Muscle layer of colon (tissue), 2 donors: ENCODE measurements around the gene LTA4H.

Experiments used
- H3K27ac ChIP-seq: one replicate; pipeline ENCODE4 v1.7.0; 2013; ENCODE audit warnings: low read depth, mild to moderate bottlenecking, low read length, moderate library complexity
- H3K27me3 ChIP-seq, 2 donors: one replicate each; pipeline ENCODE4 v1.7.0; 2013; ENCODE audit warnings: low read length in 2 of 2, mild to moderate bottlenecking in 2 of 2; ENCODE audit not compliant: insufficient read depth in 2 of 2, control insufficient read depth in 1 of 2
- H3K36me3 ChIP-seq: one replicate; pipeline ENCODE4 v1.7.0; 2013; ENCODE audit warnings: mild to moderate bottlenecking, low read length; ENCODE audit not compliant: insufficient read depth
- H3K4me1 ChIP-seq: one replicate; pipeline ENCODE4 v1.7.0; 2013; ENCODE audit warnings: mild to moderate bottlenecking, low read length; ENCODE audit not compliant: insufficient read depth
- H3K4me3 ChIP-seq, 2 donors: one replicate each; pipeline ENCODE4 v1.7.0; 2013; ENCODE audit warnings: low read length in 2 of 2, low read depth in 1 of 2, mild to moderate bottlenecking in 1 of 2, moderate library complexity in 1 of 2
- H3K9ac ChIP-seq: one replicate; pipeline ENCODE4 v1.7.0; 2013; ENCODE audit warnings: low read length
- H3K9me3 ChIP-seq: one replicate; pipeline ENCODE4 v1.7.0; 2013; ENCODE audit warnings: mild to moderate bottlenecking, low read length
- donor health status: abdominal sarcoma.
- donor health status: Adenocarcinoma of cecum.

Gene LTA4H

GRCh38 chr12:95997276-95997675, 38.1 kb downstream of the LTA4H start:
- Histone ChIP-seq H3K4me3 (no peak overlapping the region), H3K27me3 (no peaks in the 10 kb centered on the region), H3K9me3 (no peaks in the 10 kb centered on the region), H3K36me3 (peaks cover 6% of the 10 kb centered on the region), H3K27ac (no peak overlapping the region), H3K9ac (no peak overlapping the region), H3K4me1 (no peaks in the 10 kb centered on the region)

- H3K9ac ChIP-seq = no peak within 1 kb of the TSS
Measured at GRCh38 chr12:95996034-95996658, 39.2 kb downstream of the LTA4H start, which contains the start of gene HAL. Gene HAL, minus strand, starts transcription at chr12:95996344. Its CDS starts 434 bp downstream, at chr12:95995910.

DNA sequence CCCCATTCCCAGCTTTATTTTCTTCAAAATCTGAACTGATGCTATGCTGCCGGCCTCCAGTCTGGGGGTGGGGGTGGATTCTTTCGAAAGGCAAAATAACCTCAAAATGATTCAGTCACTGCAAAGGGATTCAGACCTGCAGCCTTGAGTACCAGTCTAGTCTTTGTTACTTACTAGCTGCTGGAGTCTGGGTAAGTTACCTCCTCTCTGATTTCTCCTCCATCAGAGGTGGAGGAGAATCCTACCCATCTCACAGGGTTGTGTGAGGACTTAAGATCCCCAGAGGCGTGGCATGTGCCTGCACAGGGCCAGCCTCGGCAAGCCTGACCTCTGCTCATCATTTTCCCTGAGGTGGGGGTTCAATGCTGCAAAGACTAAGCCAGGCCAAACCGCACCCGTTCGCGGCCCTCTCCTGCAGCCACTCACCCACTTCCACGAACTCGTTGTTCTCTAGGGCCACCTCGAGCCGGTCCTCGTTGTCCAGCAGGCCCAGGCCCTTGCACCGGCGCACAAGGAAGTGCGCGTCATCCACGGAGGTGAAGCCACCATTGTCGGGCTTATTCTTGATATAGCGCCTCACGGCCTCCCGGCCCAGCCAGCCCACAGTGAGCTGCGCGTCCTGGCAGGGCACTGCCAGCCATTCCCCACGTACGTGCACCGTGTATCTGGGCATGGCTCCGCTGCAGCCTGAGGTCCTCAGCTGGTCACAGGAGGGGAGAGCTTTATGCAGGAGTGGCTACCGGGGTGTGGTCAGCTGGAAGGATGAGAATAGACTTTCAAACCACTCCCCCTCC, 40.0 kb downstream of the LTA4H start:
- H3K27ac ChIP-seq = no peak overlapping the region
- no peaks in the 10 kb centered on the region for H3K9me3 ChIP-seq
- no peak overlapping the region for H3K4me3 ChIP-seq
- no peak overlapping the region for H3K9ac ChIP-seq
- no peaks in the 10 kb centered on the region for H3K36me3 ChIP-seq
- no peaks in the 10 kb centered on the region for H3K4me1 ChIP-seq
- no peaks in the 10 kb centered on the region for H3K27me3 ChIP-seq

More at GRCh38 chr12:95996034-95996658, 39.2 kb downstream of the LTA4H start, which contains the start of gene HAL:
- peaks cover 5% of the 10 kb centered on the region for H3K36me3 ChIP-seq
- H3K4me1 ChIP-seq = no peaks in the 10 kb centered on the region
- no peaks in the 10 kb centered on the region for H3K9me3 ChIP-seq
- H3K27ac ChIP-seq = no peak within 1 kb of the TSS
- H3K4me3 ChIP-seq = no peak within 1 kb of the TSS
- no peaks in the 10 kb centered on the region for H3K27me3 ChIP-seq

DNA sequence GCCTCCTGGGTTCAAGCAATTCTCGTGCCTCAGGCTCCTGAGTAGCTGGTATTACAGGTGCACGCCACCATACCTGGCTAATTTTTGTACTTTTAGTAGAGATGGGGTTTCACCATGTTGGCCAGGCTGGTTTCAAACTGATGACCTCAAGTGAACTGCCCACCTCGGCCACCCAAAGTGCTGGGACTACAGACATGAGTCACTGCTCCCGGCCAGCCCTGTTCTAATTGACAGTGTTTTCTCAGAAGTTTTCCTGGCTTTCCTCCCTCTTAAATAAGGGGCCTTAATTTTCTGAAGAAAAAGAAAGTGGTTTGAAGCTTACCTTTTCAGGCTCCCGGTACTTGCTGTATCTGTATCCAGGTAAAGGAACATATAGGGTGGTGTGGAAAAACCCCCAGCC, 40.9 kb downstream of the LTA4H start:
- Histone ChIP-seq H3K9ac (no peak overlapping the region), H3K27ac (no peak overlapping the region), H3K4me1 (no peaks in the 10 kb centered on the region), H3K9me3 (no peaks in the 10 kb centered on the region), H3K27me3 (no peaks in the 10 kb centered on the region), H3K4me3 (no peak overlapping the region), H3K36me3 (no peaks in the 10 kb centered on the region)

DNA sequence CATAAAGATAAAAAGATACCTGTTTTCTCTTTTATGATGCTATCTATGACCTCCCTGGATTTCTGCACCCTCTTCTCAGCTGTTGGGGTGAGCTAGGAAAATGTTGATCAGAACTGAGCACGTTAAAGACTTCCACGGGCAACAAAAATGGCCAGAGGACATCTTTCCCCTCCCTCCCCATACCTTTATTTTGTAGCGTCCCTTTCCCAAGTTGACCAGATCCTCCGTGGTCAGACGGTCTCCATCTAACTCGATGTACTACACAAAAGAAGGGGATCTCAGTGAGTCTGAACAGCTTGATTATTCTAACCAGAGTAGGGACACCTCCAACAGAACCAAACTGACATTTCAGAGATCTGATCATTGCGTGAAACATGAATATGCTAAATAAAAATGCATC, 41.5 kb downstream of the LTA4H start:
- no peak overlapping the region for H3K4me3 ChIP-seq
- H3K27ac ChIP-seq = no peak overlapping the region
- no peaks in the 10 kb centered on the region for H3K4me1 ChIP-seq
- no peak overlapping the region for H3K9ac ChIP-seq
- no peaks in the 10 kb centered on the region for H3K9me3 ChIP-seq
- H3K27me3 ChIP-seq = no peaks in the 10 kb centered on the region
- H3K36me3 ChIP-seq = no peaks in the 10 kb centered on the region

DNA sequence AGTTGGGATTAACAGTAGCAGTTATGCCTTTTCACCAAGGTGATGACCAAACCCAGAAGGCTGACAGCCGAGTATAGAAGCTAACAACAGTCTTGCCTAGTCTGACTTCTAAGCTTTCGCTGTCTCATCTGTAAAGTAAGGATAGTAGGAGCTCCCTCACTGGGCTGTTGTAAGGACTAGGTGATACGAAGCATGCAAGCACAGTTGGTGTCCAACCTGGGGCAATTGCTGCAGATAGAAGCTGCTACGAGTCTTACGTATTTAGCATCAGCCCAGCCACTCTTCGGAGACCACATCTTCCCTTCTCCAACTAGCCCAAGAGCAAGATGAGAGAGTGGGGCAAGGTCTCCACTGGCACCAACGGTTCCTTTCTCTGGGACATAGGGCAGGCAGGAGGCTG, 45.3 kb downstream of the LTA4H start:
- Histone ChIP-seq H3K27me3 (no peaks in the 10 kb centered on the region), H3K4me1 (no peaks in the 10 kb centered on the region), H3K9ac (no peak overlapping the region), H3K9me3 (no peaks in the 10 kb centered on the region), H3K27ac (no peak overlapping the region), H3K36me3 (no peaks in the 10 kb centered on the region), H3K4me3 (no peak overlapping the region)

- Histone ChIP-seq H3K27ac (no peak overlapping the region), H3K27me3 (no peaks in the 10 kb centered on the region), H3K36me3 (no peaks in the 10 kb centered on the region), H3K4me3 (no peak overlapping the region), H3K9me3 (no peaks in the 10 kb centered on the region), H3K9ac (no peak overlapping the region), H3K4me1 (no peaks in the 10 kb centered on the region)
Measured at GRCh38 chr12:95989504-95990123, 45.8 kb downstream of the LTA4H start.

DNA sequence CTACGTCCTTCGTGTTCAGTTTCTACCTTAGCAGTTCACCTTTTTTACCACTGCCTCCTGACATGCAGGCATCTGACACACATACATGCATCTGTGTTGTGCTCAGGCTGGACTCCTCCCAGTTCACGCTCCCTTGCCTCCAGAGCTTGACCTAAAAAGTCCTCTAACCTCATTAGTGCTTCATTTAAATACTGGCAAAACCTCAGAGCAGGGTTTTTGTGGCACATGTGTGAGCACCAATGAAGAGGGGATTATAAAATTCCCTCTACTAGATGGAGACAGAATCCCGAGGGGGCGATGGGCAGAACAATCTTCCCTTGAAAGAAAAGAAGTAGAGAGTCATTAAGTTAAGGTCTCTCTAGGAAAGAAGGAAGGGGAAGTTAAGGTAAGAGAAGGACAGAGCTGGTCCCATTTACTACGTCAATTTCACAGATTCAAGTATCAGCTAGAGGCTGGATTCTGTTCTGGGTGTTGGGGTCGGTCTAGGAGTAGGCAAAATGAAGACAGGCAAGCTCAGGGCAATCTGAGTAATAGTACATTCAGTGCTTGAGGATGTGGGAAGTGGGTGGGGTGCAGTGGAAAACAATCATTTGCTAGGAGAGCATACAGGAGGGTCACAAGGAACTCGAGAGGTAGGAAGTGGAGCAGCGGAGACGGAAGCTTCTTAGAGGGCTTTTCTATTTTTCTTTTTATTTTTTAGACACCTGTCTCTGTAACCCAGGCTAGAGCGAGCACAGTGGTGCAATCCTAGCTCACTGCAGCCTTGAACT, 46.7 kb downstream of the LTA4H start:
- H3K27ac ChIP-seq = no peak overlapping the region
- no peak overlapping the region for H3K9ac ChIP-seq
- H3K9me3 ChIP-seq = no peaks in the 10 kb centered on the region
- H3K4me3 ChIP-seq = no peak overlapping the region
- no peaks in the 10 kb centered on the region for H3K36me3 ChIP-seq
- H3K4me1 ChIP-seq = no peaks in the 10 kb centered on the region
- H3K27me3 ChIP-seq = no peaks in the 10 kb centered on the region

GRCh38 chr12:95986635-95987570, 48.5 kb downstream of the LTA4H start:
- Histone ChIP-seq H3K9me3 (no peaks in the 10 kb centered on the region), H3K27ac (no peak overlapping the region), H3K4me1 (no peaks in the 10 kb centered on the region), H3K27me3 (no peaks in the 10 kb centered on the region), H3K4me3 (no peak overlapping the region), H3K9ac (no peak overlapping the region), H3K36me3 (no peaks in the 10 kb centered on the region)

GRCh38 chr12:95984682-95985081, 50.7 kb downstream of the LTA4H start:
- H3K9me3 ChIP-seq = no peaks in the 10 kb centered on the region
- no peak overlapping the region for H3K9ac ChIP-seq
- no peak overlapping the region for H3K27ac ChIP-seq
- no peaks in the 10 kb centered on the region for H3K4me1 ChIP-seq
- H3K36me3 ChIP-seq = no peaks in the 10 kb centered on the region
- H3K27me3 ChIP-seq = no peaks in the 10 kb centered on the region
- no peak overlapping the region for H3K4me3 ChIP-seq
